T-helper 2 cell treated with Interferon-gamma antibody and Interleukin-4, amounts not matched to agents 100 ng/mL and 5 ng/mL, for 36 hours (primary cell): Measurements from ENCODE around the gene BST2. TPM values are rescaled to one million over a fixed set of nuclear protein-coding genes. Genes with fewer than 3 reads are reported as not detected.

Experiments
- intact Hi-C: fragments of 100-400 bp; cut with micrococcal nuclease; formaldehyde crosslinking; loops from one replicate; pipeline ENCODE4 v1.15.1; 2023
- total RNA-seq: library from RNA; stranded (reverse); gene quantifications from 2 replicates; pipeline ENCODE4 v1.2.3, GENCODE V29; 2022

BST2 gene
- total RNA-seq, 1 donor from 2014 or later = 159 TPM

GRCh38 chr19:17419621-17420474 is 14.4 kb upstream of the BST2 start, which contains the start of gene MVB12A:
Gene MVB12A (plus strand): TSS chr19:17420047. CDS start chr19:17420136, 89 bp downstream.
- intact Hi-C loops = loop anchor here (1.0 kb wide), 3 partner anchors 15 to 111 kb away; partner anchors contain the start of genes BST2 and DDA1

GRCh38 chr19:17419154-17419620 is 13.8 kb upstream of the BST2 start:
- intact Hi-C loops = loop anchor here (1.0 kb wide), 3 partner anchors 14 to 110 kb away; partner anchors contain the start of genes BST2 and DDA1

- intact Hi-C loops = loop anchor here (1.0 kb wide), 3 partner anchors 13 to 109 kb away; partner anchors contain the start of genes BST2 and DDA1
Measured at GRCh38 chr19:17418710-17419109, 13.3 kb upstream of the BST2 start.

GRCh38 chr19:17415121-17415520 is 9.7 kb upstream of the BST2 start:
- intact Hi-C loops = no loop called here

- intact Hi-C loops = no loop called here
Measured at GRCh38 chr19:17414097-17414496, 8.7 kb upstream of the BST2 start.

- intact Hi-C loops = no loop called here
Measured at GRCh38 chr19:17411801-17412200, 6.4 kb upstream of the BST2 start.

GRCh38 chr19:17409990-17410389 is 4.6 kb upstream of the BST2 start:
- intact Hi-C loops = loop anchor here (5.0 kb wide), 2 partner anchors 73 to 118 kb away; partner anchors contain the start of gene GTPBP3

GRCh38 chr19:17406887-17407196 is 1.4 kb upstream of the BST2 start:
- intact Hi-C loops = loop anchor here (5.0 kb wide), 2 partner anchors 70 to 115 kb away; partner anchors contain the start of gene GTPBP3

GRCh38 chr19:17406046-17406886 is 836 bp upstream of the BST2 start:
- intact Hi-C loops = loop anchor here (5.0 kb wide), 2 partner anchors 69 to 114 kb away; partner anchors contain the start of gene GTPBP3

GRCh38 chr19:17404621-17405249 is 695 bp downstream of the BST2 start:
- intact Hi-C loops = loop anchor here (1.0 to 5.0 kb wide), 4 partner anchors 14 to 112 kb away; partner anchors contain the start of gene GTPBP3

- intact Hi-C loops = loop anchor here (2.0 kb wide), 1 partner anchor 13 kb away; no protein-coding TSS in a partner anchor
Measured at GRCh38 chr19:17404015-17404414, 1.4 kb downstream of the BST2 start.

GRCh38 chr19:17402982-17403855 is 2.2 kb downstream of the BST2 start:
- intact Hi-C loops = loop anchor here (1.0 kb wide), 1 partner anchor 67 kb away; the partner anchor contains the start of gene SLC27A1

GRCh38 chr19:17401628-17402027 is 3.8 kb downstream of the BST2 start:
- intact Hi-C loops = no loop called here

- intact Hi-C loops = loop anchor here (10.0 kb wide), 1 partner anchor 134 kb away; the partner anchor contains the start of genes BABAM1 and USHBP1
Measured at GRCh38 chr19:17398902-17399527, 6.4 kb downstream of the BST2 start.

GRCh38 chr19:17394891-17395415 is 10.5 kb downstream of the BST2 start:
- intact Hi-C loops = loop anchor here (5.0 to 10.0 kb wide), 2 partner anchors 58 to 130 kb away; partner anchors contain the start of genes BABAM1, GTPBP3 and USHBP1

- intact Hi-C loops = loop anchor here (5.0 to 10.0 kb wide), 2 partner anchors 57 to 129 kb away; partner anchors contain the start of genes BABAM1, GTPBP3 and USHBP1
Measured at GRCh38 chr19:17393914-17394313, 11.5 kb downstream of the BST2 start, which contains the start of gene CCDC194. Gene CCDC194 (minus strand): TSS chr19:17394196. CDS start chr19:17394158, 38 bp downstream.

- intact Hi-C loops = loop anchor here (5.0 to 10.0 kb wide), 2 partner anchors 56 to 128 kb away; partner anchors contain the start of genes BABAM1, GTPBP3 and USHBP1
Measured at GRCh38 chr19:17393002-17393401, 12.4 kb downstream of the BST2 start.
